ENCODE results near the gene CDX1. TPM values are rescaled to one million over a fixed set of nuclear protein-coding genes. Genes with fewer than 3 reads are reported as not detected.

Gene CDX1
- total and polyA plus RNA-seq, 2 of the 8 experiments (the other 6 are each of a cell fraction or from before 2014, with no cell fraction given): not detected

DNA sequence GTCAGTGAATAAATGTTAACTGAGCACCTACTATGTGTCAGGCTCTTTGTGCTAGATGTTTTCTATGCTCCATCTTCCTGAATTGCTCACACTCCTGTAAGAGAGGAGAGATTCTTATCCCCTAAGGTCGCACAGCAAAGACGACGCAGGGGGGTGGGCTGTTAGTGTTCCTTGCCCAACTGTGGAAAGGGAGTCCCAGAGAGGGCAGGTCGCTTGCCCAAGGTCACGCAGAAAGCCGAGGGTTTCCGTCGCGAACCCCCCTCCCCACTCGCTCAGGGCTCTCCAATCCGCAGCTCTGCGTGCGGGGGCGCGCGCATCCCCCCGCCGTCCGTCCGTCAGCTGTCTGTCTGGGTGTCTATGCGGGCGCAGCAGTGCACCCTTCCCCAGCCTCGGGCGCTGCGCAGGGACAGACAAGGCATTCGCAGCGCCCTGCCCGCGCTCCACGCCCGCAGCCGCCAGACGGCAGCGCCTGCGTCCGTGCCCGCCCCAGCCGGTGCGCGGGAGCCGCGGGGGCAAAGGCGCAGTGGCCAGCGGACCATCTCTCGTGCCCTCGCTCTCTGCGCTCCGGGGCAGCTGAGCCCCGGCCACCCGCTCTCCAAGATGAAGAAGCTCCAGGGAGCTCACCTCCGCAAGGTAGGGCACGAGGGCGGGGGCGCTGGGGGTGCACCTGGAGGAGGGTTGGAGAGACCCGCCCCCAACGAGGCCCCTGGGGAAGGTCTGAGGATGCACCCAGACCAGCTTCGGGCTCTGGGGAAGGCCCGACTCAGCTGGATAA is 23.3 kb downstream of the CDX1 start, which contains the start of gene SLC6A7:
TSS of gene SLC6A7 (plus strand) at position 335 of the 775 bp plus-strand sequence. CDS start at position 601, 266 bp downstream.
- Histone ChIP-seq H2BK12ac (ENCODE audit: low read depth, low read length) (no peak within 1 kb of the TSS), H2BK120ac (replicated peaks; ENCODE audit: low read depth, low read length) (no peak within 1 kb of the TSS), H4K20me1 (replicated peaks in 1 of 2; ENCODE audit: control insufficient read depth in 1 of 2, insufficient read depth in 2 of 2, low read length in 2 of 2) (peaks cover 1 to 3% of the 10 kb centered on the region in 2 experiments), H4K8ac (ENCODE audit: extremely low read depth, insufficient read depth, low read length) (no peak within 1 kb of the TSS), H2AK5ac (ENCODE audit: low read depth, low read length) (no peak within 1 kb of the TSS), H3K23me2 (ENCODE audit: low read depth, low read length) (peaks cover 6% of the 10 kb centered on the region; the same call in 1 of the 2 replicates), H3K18ac (ENCODE audit: extremely low read depth, low read length) (no peak within 1 kb of the TSS), H4K91ac (replicated peaks; ENCODE audit: insufficient read length, low read length) (no peak within 1 kb of the TSS), H3K4me2 (ENCODE audit: insufficient read depth in 1 of 2, low read depth in 2 of 2, low read length in 2 of 2) (peak within 1 kb of the TSS; percentile 78 to 87), H3K27ac (ENCODE audit: low read depth, low read length) (no peak within 1 kb of the TSS), H3K14ac (ENCODE audit: insufficient read length) (no peak within 1 kb of the TSS), H3K4me1 (replicated peaks in 1 of 4; ENCODE audit: control insufficient read depth in 3 of 4, insufficient read depth in 4 of 4, low read length in 3 of 4) (peaks cover 4 to 26% (median 8%) of the 10 kb centered on the region in 4 experiments), H3K9me3 (ENCODE audit: insufficient read depth in 2 of 2, low read depth in 1 of 2, low read length in 1 of 2) (no peaks in the 10 kb centered on the region), H2BK5ac (ENCODE audit: low read depth, low read length) (no peak within 1 kb of the TSS), H3K36me3 (ENCODE audit: control insufficient read depth in 2 of 4, insufficient read depth in 4 of 4, low read length in 3 of 4) (no peaks in the 10 kb centered on the region), H3K23ac (ENCODE audit: insufficient read length) (no peak within 1 kb of the TSS), H3K56ac (replicated peaks; ENCODE audit: insufficient read length, low read depth, low read length) (no peak within 1 kb of the TSS), H3K4ac (replicated peaks; ENCODE audit: insufficient read length, low read depth, low read length) (no peak within 1 kb of the TSS), H2BK15ac (ENCODE audit: low read length) (no peak within 1 kb of the TSS), H3K79me1 (ENCODE audit: low read depth, low read length) (no peaks in the 10 kb centered on the region), H2BK20ac (ENCODE audit: low read length) (no peak within 1 kb of the TSS), H3K79me2 (ENCODE audit: control insufficient read depth in 1 of 2, insufficient read depth in 2 of 2, low read length in 2 of 2) (no peaks in the 10 kb centered on the region), H2AFZ (ENCODE audit: low read length) (no peak within 1 kb of the TSS), H3K27me3 (replicated peaks in 1 of 4; ENCODE audit: control insufficient read depth in 3 of 4, extremely low read depth in 1 of 4, insufficient read depth in 3 of 4, low read length in 3 of 4) (peaks cover 29 to 65% (median 60%) of the 10 kb centered on the region in 4 experiments), H4K5ac (ENCODE audit: insufficient read length, low read depth, low read length) (no peak within 1 kb of the TSS), H3K4me3 (ENCODE audit: extremely low read depth in 1 of 4, insufficient read depth in 2 of 4, low read depth in 3 of 4, low read length in 4 of 4) (peak within 1 kb of the TSS; percentile 31 to 61 (median 37)), H3K9ac (replicated peaks in 1 of 4; ENCODE audit: extremely low read depth in 1 of 4, low read depth in 3 of 4, low read length in 3 of 4) (no peak within 1 kb of the TSS; a peak in 1 of 7 replicates)
- 5% methylated on average over 43 of the region's 58 CpGs; no CpG with 5 or more reads in 1 of the 2 experiments for WGBS, 2 experiments (ENCODE audit: extremely low coverage in 1 of 2, insufficient coverage in 1 of 2, insufficient read length in 1 of 2, insufficient replicate concordance in 2 of 2, low coverage in 1 of 2, low lambda C conversion rate in 2 of 2, missing lambda C conversion rate in 1 of 2)
- DNase-seq (ENCODE audit: low read depth in 1 of 2, low spot score in 2 of 2) (peak in 1 of 2 experiments; percentile 57), FAIRE-seq (no peak)
- ChIA-PET CTCF (ENCODE audit: partially characterized antibody) (interaction anchor here (0.7 to 23.7 kb wide), 11 partner anchors 10 to 141 kb away, joined by 3 to 302 read pairs (median 4); no protein-coding TSS in a partner anchor), POLR2A (ENCODE audit: partially characterized antibody) (no interaction called here)
- no peak for TF ChIP-seq POLR2AphosphoS5 (IDR thresholded peaks at IDR 0.05; ENCODE audit: low read depth, low read length)
- TF ChIP-seq NRF1 (IDR thresholded peaks at IDR 0.05; ENCODE audit: low read depth, low read length): 0 out of 2 replicates have a peak, but pooled peaks have one; percentile 1
- TF ChIP-seq KDM4A (IDR thresholded peaks at IDR 0.05; ENCODE audit: low read depth, low read length, severe bottlenecking): peak; percentile 51
- peak; percentile 91 for TF ChIP-seq EZH2 (IDR thresholded peaks at IDR 0.05; ENCODE audit: low read depth, low read length, severe bottlenecking)
- TF ChIP-seq ASH2L (IDR thresholded peaks at IDR 0.05; ENCODE audit: low read length): peak; percentile 14
- TF ChIP-seq, protein P1, sequence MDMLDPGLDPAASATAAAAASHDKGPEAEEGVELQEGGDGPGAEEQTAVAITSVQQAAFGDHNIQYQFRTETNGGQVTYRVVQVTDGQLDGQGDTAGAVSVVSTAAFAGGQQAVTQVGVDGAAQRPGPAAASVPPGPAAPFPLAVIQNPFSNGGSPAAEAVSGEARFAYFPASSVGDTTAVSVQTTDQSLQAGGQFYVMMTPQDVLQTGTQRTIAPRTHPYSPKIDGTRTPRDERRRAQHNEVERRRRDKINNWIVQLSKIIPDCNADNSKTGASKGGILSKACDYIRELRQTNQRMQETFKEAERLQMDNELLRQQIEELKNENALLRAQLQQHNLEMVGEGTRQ (IDR thresholded peaks at IDR 0.05; ENCODE audit: low read length): no peak
- TF ChIP-seq HDAC2 (IDR thresholded peaks at IDR 0.05; ENCODE audit: borderline replicate concordance in 1 of 2, low read depth in 2 of 2, low read length in 2 of 2): no peak
- peak; percentile 95 for TF ChIP-seq SUZ12 (IDR thresholded peaks at IDR 0.05; ENCODE audit: low read length)
- no peak for TF ChIP-seq CHD2 (IDR thresholded peaks at IDR 0.05; ENCODE audit: low read length)
- no peak for TF ChIP-seq GTF2F1 (IDR thresholded peaks at IDR 0.05; ENCODE audit: borderline replicate concordance, low read depth, low read length)
- TF ChIP-seq MAFK (IDR thresholded peaks at IDR 0.05; ENCODE audit: low read depth, low read length): no peak

Data from H1 (cell line).